Activated CD4-positive, alpha-beta memory T cell treated with anti-CD3 and anti-CD28 coated beads for 36 hours (primary cell): ENCODE measurements around the gene HDAC9. TPM values are rescaled to one million over a fixed set of nuclear protein-coding genes. Genes with fewer than 3 reads are reported as not detected.

Experiments used
- CTCF ChIA-PET: fragments of 350-600 bp; sonication (Branson Sonifier 250); formaldehyde crosslinking; loops from one replicate; lab custom pipeline; 2021; ENCODE audit warnings: antibody characterized with exemption, inconsistent platforms; lab: Charles Lee
- POLR2A ChIA-PET: fragments of 350-600 bp; sonication (Branson Sonifier 250); formaldehyde crosslinking; loops from one replicate; lab custom pipeline; 2021; ENCODE audit warnings: antibody characterized with exemption; lab: Charles Lee
- DNase-seq: peaks from one replicate; pipeline ENCODE4 v3.0.0-alpha.2; 2020
- H3K27ac Mint-ChIP-seq: one replicate; pipeline ENCODE4 v1.8.0; 2021; ENCODE audit warnings: mixed read lengths
- H3K27me3 Mint-ChIP-seq: one replicate; pipeline ENCODE4 v1.8.0; 2021; ENCODE audit warnings: mixed read lengths
- H3K36me3 Mint-ChIP-seq: one replicate; pipeline ENCODE4 v1.8.0; 2021; ENCODE audit warnings: mixed read lengths
- H3K4me1 Mint-ChIP-seq: one replicate; pipeline ENCODE4 v1.8.0; 2021; ENCODE audit warnings: low read depth, mixed read lengths
- H3K4me3 Mint-ChIP-seq: one replicate; pipeline ENCODE4 v1.8.0; 2021; ENCODE audit warnings: mild to moderate bottlenecking, mixed read lengths
- H3K9me3 Mint-ChIP-seq: one replicate; pipeline ENCODE4 v1.8.0; 2021; ENCODE audit warnings: mixed read lengths
- intact Hi-C: fragments of 100-400 bp; cut with micrococcal nuclease; formaldehyde crosslinking; loops from one replicate; pipeline ENCODE4 v1.15.1; 2023
- total RNA-seq, 2 experiments: library from RNA; stranded (reverse); gene quantifications; one replicate each; pipeline ENCODE4 v1.2.3, GENCODE V29; 2021

The HDAC9 gene
- total RNA-seq, 2 experiments from 2014 or later, result 1.0 to 1.1 TPM

DNA sequence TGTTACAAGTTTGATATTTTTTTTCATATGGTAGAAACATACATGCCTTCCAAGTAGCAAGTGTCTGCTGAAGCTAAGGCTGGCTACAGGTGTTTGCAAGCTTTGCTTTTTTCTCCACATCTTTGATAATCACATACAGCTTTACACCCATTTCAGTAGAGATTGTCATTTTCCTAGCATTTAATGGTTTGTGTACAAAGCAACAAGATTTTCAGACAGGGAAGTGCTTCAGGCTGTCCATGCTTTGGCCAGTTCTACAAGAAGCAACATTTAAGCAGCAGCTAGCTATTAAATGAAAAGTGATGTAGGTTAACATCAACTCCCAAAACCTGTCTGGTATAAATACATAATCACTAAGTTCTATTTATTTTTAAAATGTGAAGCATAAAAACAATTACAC lies 2.3 kb downstream of the HDAC9 start:
- H3K27ac Mint-ChIP-seq, result no peak overlapping the region
- H3K4me3 Mint-ChIP-seq, result no peak overlapping the region
- H3K4me1 Mint-ChIP-seq, result peaks cover 6% of the 10 kb centered on the region
- no peaks in the 10 kb centered on the region for H3K36me3 Mint-ChIP-seq
- intact Hi-C loops, result no loop called here
- no peak for DNase-seq
- peaks cover 3% of the 10 kb centered on the region for H3K27me3 Mint-ChIP-seq
- no peaks in the 10 kb centered on the region for H3K9me3 Mint-ChIP-seq
- POLR2A ChIA-PET, result no interaction called here
- CTCF ChIA-PET, result no interaction called here

DNA sequence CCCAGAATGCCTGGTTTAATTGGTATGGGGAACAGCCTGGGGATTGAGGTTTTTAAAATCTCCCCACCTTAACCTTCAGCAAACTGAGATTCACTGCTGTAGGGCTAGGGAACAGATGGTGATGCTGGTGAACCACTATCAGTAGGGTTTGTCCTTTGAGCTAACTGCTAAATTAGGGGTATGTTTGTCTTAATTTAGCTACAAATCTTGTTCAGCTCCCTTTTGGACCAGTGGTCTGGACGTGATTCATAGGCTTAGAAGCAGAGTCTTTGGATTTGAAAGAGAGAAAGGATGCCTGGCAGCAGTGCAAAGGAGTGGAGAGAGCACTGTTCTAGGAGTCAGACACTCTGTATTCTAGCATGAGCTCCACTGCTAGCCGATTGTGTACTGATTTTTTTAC lies 2.8 kb downstream of the HDAC9 start:
- ChIA-PET POLR2A (no interaction called here), CTCF (no interaction called here)
- H3K4me3 Mint-ChIP-seq, result no peak overlapping the region

DNA sequence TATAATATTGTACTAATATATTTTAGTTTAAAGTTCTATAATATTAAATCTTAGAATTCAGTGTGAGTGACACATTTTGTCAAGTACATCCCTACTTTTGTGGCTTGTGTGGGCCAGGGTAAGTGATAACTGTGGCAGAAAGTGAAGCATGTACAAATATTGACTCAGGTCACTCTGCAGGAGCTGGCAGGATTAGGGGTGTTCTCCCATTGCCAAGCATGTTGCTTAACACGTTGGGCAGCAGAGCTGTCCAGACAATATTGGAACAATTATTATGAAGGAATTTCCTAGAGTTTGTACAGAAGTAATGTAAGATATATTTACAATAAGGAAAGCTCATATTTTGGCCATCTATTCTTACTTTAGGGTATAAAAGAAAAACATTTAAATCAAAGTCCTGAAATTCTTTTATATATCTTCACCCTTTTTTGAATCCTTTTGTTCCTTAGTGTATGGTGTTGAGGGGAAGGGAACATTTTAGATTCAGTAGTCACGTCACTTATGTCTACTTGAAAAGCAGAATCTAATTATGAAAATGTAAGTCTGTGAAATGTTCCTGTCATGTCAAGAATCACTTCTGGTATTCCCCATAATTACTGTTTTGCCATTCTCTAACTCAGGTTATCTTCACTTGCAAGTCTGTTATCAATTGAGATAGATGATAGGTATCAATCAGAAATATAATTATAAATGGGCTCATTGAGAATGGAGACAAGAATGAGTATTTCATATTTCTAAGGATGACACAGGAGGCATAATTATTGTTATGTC lies 4.0 kb downstream of the HDAC9 start:
- Mint-ChIP-seq H3K4me1 (peaks cover 6% of the 10 kb centered on the region), H3K27ac (no peak overlapping the region), H3K4me3 (no peak overlapping the region), H3K9me3 (no peaks in the 10 kb centered on the region), H3K27me3 (peaks cover 3% of the 10 kb centered on the region), H3K36me3 (no peaks in the 10 kb centered on the region)
- CTCF ChIA-PET, result no interaction called here
- intact Hi-C loops, result no loop called here
- POLR2A ChIA-PET, result no interaction called here
- no peak for DNase-seq

More for the DNA sequence above, 2.8 kb downstream of the HDAC9 start:
- no peak overlapping the region for H3K27ac Mint-ChIP-seq
- DNase-seq, result no peak
- intact Hi-C loops, result no loop called here
- peaks cover 6% of the 10 kb centered on the region for H3K4me1 Mint-ChIP-seq
- peaks cover 3% of the 10 kb centered on the region for H3K27me3 Mint-ChIP-seq
- H3K9me3 Mint-ChIP-seq, result no peaks in the 10 kb centered on the region
- no peaks in the 10 kb centered on the region for H3K36me3 Mint-ChIP-seq

DNA sequence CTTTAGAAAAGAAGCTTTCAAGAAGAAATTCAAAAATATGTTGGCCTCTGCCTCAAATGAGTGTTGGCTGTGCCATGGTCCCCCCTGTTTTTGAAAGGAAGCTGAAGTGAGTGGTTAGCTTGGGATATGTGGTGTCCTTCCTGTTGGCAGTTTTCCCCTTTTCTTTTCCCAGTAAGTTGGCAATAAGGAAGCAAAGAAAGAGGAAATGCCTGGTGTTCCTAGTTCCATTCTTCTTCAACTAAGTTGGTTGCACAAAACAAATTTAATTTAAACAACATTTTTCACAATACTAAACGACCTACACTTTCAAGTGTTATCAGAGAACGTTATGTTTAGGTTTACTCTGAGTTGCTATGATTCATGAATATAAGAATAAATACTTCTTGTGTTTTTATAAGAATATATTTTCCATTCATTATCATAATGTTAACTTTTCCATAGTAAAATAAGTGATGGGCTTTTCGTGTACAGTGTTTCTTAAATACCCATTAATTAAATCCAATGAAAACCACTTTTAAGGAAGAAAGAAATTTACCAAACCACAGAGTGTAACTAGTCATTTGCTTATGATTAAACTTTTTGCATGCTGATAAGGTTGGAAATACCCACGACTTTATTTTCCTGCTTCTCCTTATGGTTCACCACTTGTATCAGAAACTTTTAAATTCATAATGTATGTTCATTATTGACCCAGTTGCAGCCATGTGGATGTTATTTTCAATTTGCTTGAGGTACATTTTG lies 7.7 kb downstream of the HDAC9 start:
- ChIA-PET POLR2A (no interaction called here), CTCF (no interaction called here)
- no peak for DNase-seq
- no peaks in the 10 kb centered on the region for H3K4me1 Mint-ChIP-seq
- H3K36me3 Mint-ChIP-seq, result no peaks in the 10 kb centered on the region
- no peak overlapping the region for H3K4me3 Mint-ChIP-seq
- no peaks in the 10 kb centered on the region for H3K27me3 Mint-ChIP-seq
- intact Hi-C loops, result no loop called here
- H3K9me3 Mint-ChIP-seq, result no peaks in the 10 kb centered on the region
- no peak overlapping the region for H3K27ac Mint-ChIP-seq

DNA sequence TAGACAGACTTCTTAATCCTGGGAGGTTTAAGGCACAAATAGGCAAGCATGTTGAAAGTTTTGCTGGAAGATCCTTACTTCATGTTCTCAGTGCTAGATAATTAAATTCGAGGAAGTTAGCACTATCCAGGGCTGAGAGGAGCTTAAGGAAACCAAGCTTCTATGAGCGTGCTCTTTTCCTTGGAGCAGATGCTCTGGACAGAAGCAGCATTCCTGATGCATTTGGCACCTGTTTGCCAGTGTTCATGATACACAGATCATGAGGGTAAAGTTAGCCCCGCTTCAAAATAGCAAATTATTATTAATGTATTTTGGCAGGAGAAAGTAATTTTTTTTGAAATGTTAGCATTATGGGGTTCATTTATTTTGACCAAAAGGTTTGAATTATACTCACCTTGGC lies 9.4 kb downstream of the HDAC9 start:
- H3K27me3 Mint-ChIP-seq, result no peaks in the 10 kb centered on the region
- no peak overlapping the region for H3K4me3 Mint-ChIP-seq
- CTCF ChIA-PET, result no interaction called here
- H3K36me3 Mint-ChIP-seq, result no peaks in the 10 kb centered on the region
- no peak for DNase-seq
- POLR2A ChIA-PET, result no interaction called here
- H3K27ac Mint-ChIP-seq, result no peak overlapping the region
- H3K9me3 Mint-ChIP-seq, result no peaks in the 10 kb centered on the region
- H3K4me1 Mint-ChIP-seq, result no peaks in the 10 kb centered on the region
- intact Hi-C loops, result no loop called here

DNA sequence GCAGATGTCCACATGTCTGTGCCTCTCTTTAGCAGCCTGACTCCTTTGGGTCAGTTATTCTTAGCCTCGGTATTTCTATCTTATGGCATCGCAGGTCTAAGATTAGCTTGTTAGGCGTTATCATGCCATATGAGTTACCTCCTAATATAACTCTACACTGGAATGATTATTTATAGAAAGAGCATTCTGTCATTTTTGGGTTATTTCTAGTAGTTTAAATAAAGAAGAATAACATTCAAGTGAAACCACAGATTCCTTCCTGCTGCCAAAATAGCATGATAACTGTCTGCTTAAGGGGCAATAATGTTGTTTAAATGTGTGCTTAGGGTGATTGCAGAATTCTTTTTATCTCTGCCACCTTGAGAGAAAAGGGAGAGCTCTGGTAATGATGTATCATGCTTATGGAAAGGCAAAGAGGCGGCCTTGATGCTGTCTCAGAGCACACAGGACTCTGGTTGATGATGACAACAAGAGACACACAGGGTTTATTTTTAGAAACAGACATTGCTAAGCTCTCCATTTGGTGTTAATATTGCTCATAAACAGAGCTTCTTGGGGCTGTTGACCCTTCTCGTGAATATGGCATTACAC lies 10.4 kb downstream of the HDAC9 start:
- Mint-ChIP-seq H3K27me3 (no peaks in the 10 kb centered on the region), H3K4me3 (no peak overlapping the region), H3K4me1 (no peaks in the 10 kb centered on the region), H3K27ac (no peak overlapping the region), H3K36me3 (no peaks in the 10 kb centered on the region), H3K9me3 (no peaks in the 10 kb centered on the region)
- CTCF ChIA-PET, result interaction anchor here (0.7 kb wide), 1 partner anchor 736 kb away, joined by 5 read pairs; no protein-coding TSS in a partner anchor
- POLR2A ChIA-PET, result no interaction called here
- no peak for DNase-seq
- intact Hi-C loops, result no loop called here

DNA sequence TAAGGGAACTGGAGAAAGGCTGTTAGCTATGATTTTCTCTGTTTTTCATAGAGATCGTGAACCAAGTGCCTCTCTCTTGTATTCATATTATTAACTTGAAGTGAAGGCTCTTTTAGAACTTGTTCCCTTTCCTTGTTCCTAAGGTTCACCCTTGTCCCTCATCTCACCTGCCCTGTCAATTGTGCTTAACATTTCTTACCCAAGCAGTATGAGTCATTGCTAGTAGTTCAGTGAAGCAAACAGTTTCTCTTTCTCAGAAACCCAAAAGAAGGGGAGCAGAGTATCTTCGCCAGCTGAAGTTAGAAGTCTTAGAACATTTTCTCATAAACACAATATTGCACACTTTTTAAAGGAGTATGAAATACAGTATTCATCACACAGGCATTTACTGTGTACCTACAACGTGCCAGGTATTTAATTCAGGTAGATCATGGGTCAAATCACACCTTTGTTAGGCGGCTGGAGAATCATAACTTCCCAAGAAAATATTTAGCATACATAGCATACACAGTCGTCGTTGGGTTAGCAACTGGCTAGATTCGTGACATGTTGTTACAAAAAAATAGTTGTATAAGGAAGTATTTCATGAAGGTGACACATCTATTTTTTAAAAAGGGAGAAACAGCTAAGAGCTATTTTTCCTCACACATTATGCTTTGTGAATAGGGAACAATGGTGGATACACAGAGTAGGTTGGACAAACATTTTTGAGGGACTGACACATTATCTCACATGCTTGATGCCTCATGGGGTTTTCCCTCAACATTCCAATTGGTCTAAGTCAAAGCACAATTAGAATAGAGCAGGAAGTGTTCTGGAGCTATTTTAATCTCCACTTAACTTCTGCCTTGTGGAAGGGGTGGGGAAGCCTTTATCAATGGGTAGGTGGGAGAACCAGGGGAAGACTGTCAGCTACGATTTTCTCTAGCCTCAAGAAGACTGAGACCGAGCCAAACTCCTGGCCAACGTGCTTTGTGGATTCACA lies 13.2 kb downstream of the HDAC9 start:
- ChIA-PET CTCF (no interaction called here), POLR2A (no interaction called here)
- H3K4me3 Mint-ChIP-seq, result no peak overlapping the region
- no peak overlapping the region for H3K27ac Mint-ChIP-seq
- H3K4me1 Mint-ChIP-seq, result no peaks in the 10 kb centered on the region
- no peaks in the 10 kb centered on the region for H3K27me3 Mint-ChIP-seq
- DNase-seq, result no peak
- H3K9me3 Mint-ChIP-seq, result no peaks in the 10 kb centered on the region
- no peaks in the 10 kb centered on the region for H3K36me3 Mint-ChIP-seq
- intact Hi-C loops, result no loop called here

DNA sequence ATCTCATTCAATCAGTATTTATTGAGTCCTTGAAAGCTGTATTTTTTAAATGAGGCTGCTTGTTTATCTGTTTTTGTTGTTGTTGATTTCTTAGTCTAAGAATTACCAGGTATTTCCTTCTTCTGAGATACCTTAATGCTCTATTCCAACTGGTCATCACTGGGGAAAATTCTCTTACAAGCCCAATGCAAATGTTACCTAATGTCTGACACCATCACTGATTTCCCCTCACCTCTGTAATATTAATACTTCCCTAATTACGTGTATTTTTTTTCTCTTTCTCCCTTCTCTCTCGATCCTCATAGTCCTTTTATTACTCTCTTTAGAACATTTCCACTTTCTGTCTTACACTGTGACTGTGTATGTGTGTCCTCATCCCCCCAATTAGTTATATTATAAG lies 13.9 kb downstream of the HDAC9 start:
- no peak overlapping the region for H3K27ac Mint-ChIP-seq
- ChIA-PET POLR2A (no interaction called here), CTCF (no interaction called here)

DNA sequence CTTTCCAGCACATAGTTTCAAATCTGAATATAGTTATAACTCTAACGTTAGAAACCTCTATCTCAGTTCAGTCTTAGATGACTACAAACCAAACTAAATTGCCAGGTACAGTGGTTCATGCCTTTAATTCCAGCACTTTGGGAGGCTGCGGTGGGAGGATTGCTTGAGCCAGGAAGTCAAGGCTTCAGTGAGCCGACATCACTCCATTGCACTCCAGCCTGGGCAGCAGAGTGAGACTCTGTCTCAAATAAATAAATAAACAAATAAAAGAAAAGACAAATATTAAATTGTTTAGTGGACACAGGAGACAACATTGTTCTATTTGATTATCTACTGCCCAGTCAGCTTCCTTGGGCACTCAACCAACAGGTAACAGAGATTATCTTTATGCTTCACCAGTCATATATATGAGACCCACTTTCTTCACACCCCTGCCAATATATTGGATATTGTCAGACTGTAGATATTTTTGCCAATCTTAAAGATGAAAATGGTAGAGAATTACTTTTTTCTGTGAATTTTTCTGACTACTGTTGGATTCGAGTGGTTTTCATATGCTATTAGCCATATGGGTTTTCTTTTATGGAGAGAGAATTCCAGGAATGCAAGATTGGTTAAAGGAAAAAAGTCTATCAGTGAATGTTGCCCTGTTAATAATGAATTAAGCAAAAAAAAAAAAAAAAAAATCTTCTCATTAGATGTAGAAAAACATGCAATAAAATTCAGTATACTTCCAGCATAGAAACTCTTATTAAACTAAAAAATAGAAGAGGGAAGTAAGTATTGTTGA lies 16.0 kb downstream of the HDAC9 start:
- CTCF ChIA-PET, result no interaction called here
- H3K27ac Mint-ChIP-seq, result no peak overlapping the region
- intact Hi-C loops, result no loop called here

More for the DNA sequence above, 13.9 kb downstream of the HDAC9 start:
- H3K4me1 Mint-ChIP-seq, result no peaks in the 10 kb centered on the region
- H3K36me3 Mint-ChIP-seq, result no peaks in the 10 kb centered on the region
- no peaks in the 10 kb centered on the region for H3K27me3 Mint-ChIP-seq
- intact Hi-C loops, result no loop called here
- H3K4me3 Mint-ChIP-seq, result no peak overlapping the region
- no peaks in the 10 kb centered on the region for H3K9me3 Mint-ChIP-seq
- no peak for DNase-seq

DNA sequence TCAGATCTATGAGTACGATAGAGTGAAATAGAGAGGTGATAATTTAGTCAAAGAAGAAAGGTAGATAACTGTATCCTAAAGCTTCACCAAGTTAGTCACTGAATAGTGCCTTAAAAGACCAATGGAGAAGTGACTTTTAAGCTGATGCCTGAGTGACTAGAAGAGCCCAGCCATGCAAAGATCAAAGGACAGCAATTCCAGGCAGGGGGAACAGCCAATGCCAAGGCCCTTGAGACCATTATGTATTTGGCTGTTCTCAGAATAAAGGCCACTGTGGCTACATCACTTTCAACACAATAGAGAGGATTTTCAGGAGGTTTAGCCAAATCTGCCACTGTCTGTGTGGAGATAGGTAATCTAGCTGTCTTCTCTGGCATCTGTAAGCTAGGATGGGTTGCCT lies 17.8 kb downstream of the HDAC9 start:
- Mint-ChIP-seq H3K36me3 (no peaks in the 10 kb centered on the region), H3K27ac (no peak overlapping the region), H3K9me3 (no peaks in the 10 kb centered on the region), H3K4me1 (no peaks in the 10 kb centered on the region), H3K4me3 (no peak overlapping the region), H3K27me3 (no peaks in the 10 kb centered on the region)
- intact Hi-C loops, result no loop called here
- CTCF ChIA-PET, result interaction anchor here (0.6 kb wide), 1 partner anchor 33 kb away, joined by 3 read pairs; no protein-coding TSS in a partner anchor
- POLR2A ChIA-PET, result no interaction called here
- no peak for DNase-seq

More for the DNA sequence above, 16.0 kb downstream of the HDAC9 start:
- Mint-ChIP-seq H3K4me3 (no peak overlapping the region), H3K27me3 (no peaks in the 10 kb centered on the region), H3K9me3 (no peaks in the 10 kb centered on the region), H3K36me3 (no peaks in the 10 kb centered on the region), H3K4me1 (no peaks in the 10 kb centered on the region)
- no peak for DNase-seq
- POLR2A ChIA-PET, result no interaction called here

DNA sequence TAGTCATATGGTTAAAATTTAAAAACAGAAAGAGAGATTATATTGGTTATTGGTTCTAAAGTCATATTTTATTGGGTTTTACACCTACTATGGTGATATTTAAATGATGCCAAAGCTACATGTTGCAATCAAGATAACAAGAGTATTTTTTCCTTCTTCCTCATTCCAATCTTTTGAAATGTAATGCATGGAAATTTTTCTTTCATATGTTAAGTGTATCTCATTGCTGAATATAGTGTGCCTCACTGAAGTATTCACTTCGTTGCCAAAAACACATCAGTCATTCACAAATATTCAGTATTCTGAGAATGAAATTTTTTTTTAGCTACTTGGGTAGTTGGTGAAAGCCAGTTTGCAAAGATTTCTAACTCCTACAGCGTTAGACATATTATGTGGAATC lies 19.5 kb downstream of the HDAC9 start:
- ChIA-PET CTCF (interaction anchor here (0.6 kb wide), 1 partner anchor 1356 kb away, joined by 5 read pairs; no protein-coding TSS in a partner anchor), POLR2A (no interaction called here)
- Mint-ChIP-seq H3K27ac (no peak overlapping the region), H3K27me3 (no peaks in the 10 kb centered on the region), H3K4me1 (no peaks in the 10 kb centered on the region), H3K9me3 (no peaks in the 10 kb centered on the region), H3K4me3 (no peak overlapping the region), H3K36me3 (no peaks in the 10 kb centered on the region)
- no peak for DNase-seq
- intact Hi-C loops, result no loop called here
